GM12892 (cell line): ENCODE results near the gene APOM.

Experiments used
- POLR2A ChIP-seq: IDR thresholded peaks from 2 replicates; pipeline ENCODE4 v1.6.1; 2011; ENCODE audit warnings: low read depth, low read length, control low read depth
- POLR2AphosphoS5 ChIP-seq: IDR thresholded peaks from 2 replicates; pipeline ENCODE4 v1.6.1; 2011; ENCODE audit warnings: low read depth, low read length, control low read depth

- no peak for TF ChIP-seq POLR2A
- TF ChIP-seq POLR2AphosphoS5: no peak
Observed at GRCh38 chr6:31683591-31683990, 27.9 kb downstream of the APOM start.
